Measurements from ENCODE around the gene ST3GAL6.

Gene ST3GAL6

GRCh38 chr3:98799479-98799878, 36.3 kb downstream of the ST3GAL6 start:
- no peak for DNase-seq (ENCODE audit: low spot score)
- TF ChIP-seq, protein P1, sequence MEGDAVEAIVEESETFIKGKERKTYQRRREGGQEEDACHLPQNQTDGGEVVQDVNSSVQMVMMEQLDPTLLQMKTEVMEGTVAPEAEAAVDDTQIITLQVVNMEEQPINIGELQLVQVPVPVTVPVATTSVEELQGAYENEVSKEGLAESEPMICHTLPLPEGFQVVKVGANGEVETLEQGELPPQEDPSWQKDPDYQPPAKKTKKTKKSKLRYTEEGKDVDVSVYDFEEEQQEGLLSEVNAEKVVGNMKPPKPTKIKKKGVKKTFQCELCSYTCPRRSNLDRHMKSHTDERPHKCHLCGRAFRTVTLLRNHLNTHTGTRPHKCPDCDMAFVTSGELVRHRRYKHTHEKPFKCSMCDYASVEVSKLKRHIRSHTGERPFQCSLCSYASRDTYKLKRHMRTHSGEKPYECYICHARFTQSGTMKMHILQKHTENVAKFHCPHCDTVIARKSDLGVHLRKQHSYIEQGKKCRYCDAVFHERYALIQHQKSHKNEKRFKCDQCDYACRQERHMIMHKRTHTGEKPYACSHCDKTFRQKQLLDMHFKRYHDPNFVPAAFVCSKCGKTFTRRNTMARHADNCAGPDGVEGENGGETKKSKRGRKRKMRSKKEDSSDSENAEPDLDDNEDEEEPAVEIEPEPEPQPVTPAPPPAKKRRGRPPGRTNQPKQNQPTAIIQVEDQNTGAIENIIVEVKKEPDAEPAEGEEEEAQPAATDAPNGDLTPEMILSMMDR (IDR thresholded peaks at IDR 0.05; ENCODE audit: extremely low read depth, insufficient read depth, missing control alignments), result no peak
- in situ Hi-C loops (cut with MboI; ENCODE audit: low pct_unique_long_range_greater_than_20kb, low sequenced_read_pairs, unreplicated experiment), result no loop called here

GRCh38 chr3:98800401-98800800, 37.3 kb downstream of the ST3GAL6 start:
- TF ChIP-seq, protein P1 (IDR thresholded peaks at IDR 0.05; ENCODE audit: extremely low read depth, insufficient read depth, missing control alignments), result no peak
- DNase-seq (ENCODE audit: low spot score), result no peak
- in situ Hi-C loops (cut with MboI; ENCODE audit: low pct_unique_long_range_greater_than_20kb, low sequenced_read_pairs, unreplicated experiment), result loop anchor here (25.0 kb wide), 4 partner anchors 362 to 962 kb away; partner anchors contain the start of gene GABRR3

DNA sequence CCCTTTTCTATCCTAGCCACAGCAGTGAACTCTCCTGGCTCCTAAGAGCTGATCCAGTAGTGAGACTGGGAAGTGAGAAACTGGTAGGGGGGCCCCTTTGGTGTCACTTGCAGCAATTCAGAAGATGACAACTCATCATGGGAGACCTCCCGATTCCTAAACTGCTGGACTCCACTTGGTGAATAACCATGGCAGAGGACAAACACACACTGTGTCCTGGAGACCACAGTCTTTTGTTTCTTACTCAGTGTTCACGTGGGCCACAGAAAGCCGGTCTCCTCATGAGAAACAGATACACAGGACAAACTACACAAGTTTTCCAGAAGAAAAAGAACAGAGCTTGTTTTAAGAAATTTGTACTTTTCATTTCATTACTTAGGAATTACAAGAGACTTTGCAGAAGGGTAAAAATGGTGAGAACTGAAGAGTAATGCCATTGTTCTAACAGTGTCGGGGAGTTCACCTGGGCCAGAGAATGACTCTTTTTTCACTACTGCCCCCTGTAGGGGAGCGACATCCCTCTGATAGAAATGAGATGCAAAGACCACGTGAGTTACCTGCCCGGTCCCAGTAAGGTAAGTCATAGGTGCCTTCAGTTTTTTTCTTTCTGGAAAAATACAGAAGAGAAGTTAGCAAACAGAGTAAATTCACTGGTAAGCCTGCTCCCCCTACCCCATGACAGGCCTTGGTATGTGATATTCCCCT, 38.1 kb downstream of the ST3GAL6 start:
- DNase-seq (ENCODE audit: low spot score), result no peak
- in situ Hi-C loops (cut with MboI; ENCODE audit: low pct_unique_long_range_greater_than_20kb, low sequenced_read_pairs, unreplicated experiment), result loop anchor here (25.0 kb wide), 4 partner anchors 361 to 961 kb away; partner anchors contain the start of gene GABRR3
- TF ChIP-seq, protein P1 (IDR thresholded peaks at IDR 0.05; ENCODE audit: extremely low read depth, insufficient read depth, missing control alignments), result no peak

GRCh38 chr3:98805571-98805970, 42.4 kb downstream of the ST3GAL6 start:
- in situ Hi-C loops (cut with MboI; ENCODE audit: low pct_unique_long_range_greater_than_20kb, low sequenced_read_pairs, unreplicated experiment), result loop anchor here (25.0 kb wide), 4 partner anchors 357 to 957 kb away; partner anchors contain the start of gene GABRR3
- DNase-seq (ENCODE audit: low spot score), result no peak
- TF ChIP-seq, protein P1 (IDR thresholded peaks at IDR 0.05; ENCODE audit: extremely low read depth, insufficient read depth, missing control alignments), result no peak

- in situ Hi-C loops (cut with MboI; ENCODE audit: low pct_unique_long_range_greater_than_20kb, low sequenced_read_pairs, unreplicated experiment), result loop anchor here (25.0 kb wide), 4 partner anchors 356 to 956 kb away; partner anchors contain the start of gene GABRR3
- DNase-seq (ENCODE audit: low spot score), result no peak
- TF ChIP-seq, protein P1 (IDR thresholded peaks at IDR 0.05; ENCODE audit: extremely low read depth, insufficient read depth, missing control alignments), result no peak
Observed at GRCh38 chr3:98806521-98806920, 43.4 kb downstream of the ST3GAL6 start.

- DNase-seq (ENCODE audit: low spot score), result no peak
- TF ChIP-seq, protein P1 (IDR thresholded peaks at IDR 0.05; ENCODE audit: extremely low read depth, insufficient read depth, missing control alignments), result no peak
- in situ Hi-C loops (cut with MboI; ENCODE audit: low pct_unique_long_range_greater_than_20kb, low sequenced_read_pairs, unreplicated experiment), result loop anchor here (25.0 kb wide), 4 partner anchors 355 to 955 kb away; partner anchors contain the start of gene GABRR3
Observed at GRCh38 chr3:98807011-98807410, 43.9 kb downstream of the ST3GAL6 start.

Measured in GM13977 (cell line).